ENCODE results near the gene VSTM2B. TPM values are rescaled to one million over a fixed set of nuclear protein-coding genes. Genes with fewer than 3 reads are reported as not detected.

VSTM2B gene
- total RNA-seq, 1 experiment from 2014 or later, result 2.5 TPM

DNA sequence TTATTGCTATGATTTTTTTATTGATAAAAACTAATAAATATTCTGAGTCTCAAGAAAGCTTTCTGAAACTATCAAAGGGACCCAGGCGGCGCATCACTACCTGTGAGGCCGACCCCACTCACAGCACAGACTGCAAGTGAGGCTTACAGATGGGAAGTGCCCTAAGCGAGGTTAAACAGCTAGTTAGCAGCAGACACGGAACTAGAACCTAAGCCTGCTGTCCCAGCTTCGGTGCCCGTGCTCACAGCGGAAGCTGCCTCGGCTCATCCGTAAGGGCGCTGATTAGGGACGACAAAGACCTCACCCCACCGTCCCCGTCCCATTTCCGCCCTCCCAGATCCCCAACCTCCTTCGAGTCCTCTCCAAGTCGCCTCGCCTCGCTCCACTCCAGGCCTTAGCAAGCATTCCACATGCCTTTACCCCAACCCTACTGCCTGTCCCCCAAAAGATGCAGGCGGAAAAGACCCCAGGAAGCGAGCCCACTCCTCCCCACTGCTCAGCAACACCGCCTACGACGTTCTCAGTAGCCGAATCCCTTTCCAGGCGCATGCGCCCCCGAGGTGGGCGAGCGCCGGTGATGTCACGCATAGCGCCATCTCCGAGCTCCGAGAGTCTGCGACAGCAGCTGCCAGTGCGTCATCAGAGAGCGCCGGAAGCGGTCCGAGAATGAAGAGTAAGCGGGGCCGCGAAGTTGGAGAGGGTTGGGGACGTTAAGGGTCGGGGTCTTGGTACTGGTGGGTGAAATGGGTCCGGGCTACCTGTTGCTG lies 80.0 kb downstream of the VSTM2B start, which contains the start of gene POP4:
Gene POP4, plus strand, starts transcription at position 631 of the 767 bp plus-strand sequence. Its CDS starts 36 bp downstream, at position 667.
- DNase-seq (ENCODE audit: low spot score), result peak; percentile 95

DNA sequence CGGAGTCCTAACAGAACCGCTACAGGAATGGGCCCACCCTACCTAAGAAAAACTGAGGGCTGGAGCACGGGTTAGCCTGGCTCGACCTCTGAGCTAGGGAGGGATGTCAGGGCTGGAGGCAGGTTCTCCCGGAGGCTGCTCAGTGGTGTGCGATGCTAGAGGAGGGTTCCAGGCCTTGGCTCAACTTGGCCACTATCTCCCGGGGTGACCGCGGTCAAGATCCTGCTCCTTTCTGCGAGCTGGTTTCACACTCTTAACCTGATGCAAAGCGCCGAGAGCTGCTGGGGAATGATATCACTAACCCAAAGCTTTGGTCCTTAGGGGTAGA lies 80.6 kb downstream of the VSTM2B start:
- no peak for DNase-seq (ENCODE audit: low spot score)
- in situ Hi-C loops (cut with HindIII; ENCODE audit: low sequenced_read_pairs), result no loop called here

More for the DNA sequence above, 80.0 kb downstream of the VSTM2B start, which contains the start of gene POP4:
- in situ Hi-C loops (cut with HindIII; ENCODE audit: low sequenced_read_pairs), result no loop called here

DNA sequence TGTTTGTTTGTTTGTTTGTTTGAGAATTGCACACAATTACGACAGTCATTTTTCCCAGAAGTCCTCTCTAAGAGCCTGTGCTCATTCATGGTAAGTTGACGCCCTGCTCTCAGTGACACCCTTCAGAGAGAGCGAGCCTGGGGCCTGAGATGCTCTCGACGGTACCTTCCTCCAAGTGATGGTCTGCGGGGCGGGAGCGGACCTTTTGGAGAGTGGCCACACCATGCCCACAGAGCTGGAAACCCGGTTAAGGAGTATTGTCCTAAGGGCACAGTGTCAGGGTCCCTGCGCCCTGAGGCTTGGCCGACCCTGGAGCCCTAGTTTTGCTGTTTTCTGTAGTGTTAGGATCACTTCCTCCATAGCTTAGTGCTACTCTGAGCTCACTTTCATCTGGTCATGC lies 83.8 kb downstream of the VSTM2B start:
- in situ Hi-C loops (cut with HindIII; ENCODE audit: low sequenced_read_pairs), result no loop called here
- no peak for DNase-seq (ENCODE audit: low spot score)

DNA sequence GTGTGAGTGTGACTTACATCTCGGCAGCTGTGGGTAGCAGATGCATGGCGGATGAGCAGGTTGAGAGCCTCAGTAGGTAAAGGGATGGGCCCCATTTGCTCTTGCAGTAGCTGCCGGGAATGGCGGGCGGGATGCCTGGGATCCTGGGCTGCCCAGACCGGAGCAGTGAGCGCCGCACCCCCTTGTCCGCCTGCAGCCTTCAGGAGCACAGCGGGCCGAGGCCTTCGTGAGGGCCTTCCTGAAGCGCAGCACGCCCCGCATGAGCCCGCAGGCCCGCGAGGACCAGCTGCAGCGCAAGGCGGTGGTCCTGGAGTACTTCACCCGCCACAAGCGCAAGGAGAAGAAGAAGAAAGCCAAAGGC lies 84.4 kb downstream of the VSTM2B start:
- in situ Hi-C loops (cut with HindIII; ENCODE audit: low sequenced_read_pairs), result no loop called here
- DNase-seq (ENCODE audit: low spot score), result no peak

DNA sequence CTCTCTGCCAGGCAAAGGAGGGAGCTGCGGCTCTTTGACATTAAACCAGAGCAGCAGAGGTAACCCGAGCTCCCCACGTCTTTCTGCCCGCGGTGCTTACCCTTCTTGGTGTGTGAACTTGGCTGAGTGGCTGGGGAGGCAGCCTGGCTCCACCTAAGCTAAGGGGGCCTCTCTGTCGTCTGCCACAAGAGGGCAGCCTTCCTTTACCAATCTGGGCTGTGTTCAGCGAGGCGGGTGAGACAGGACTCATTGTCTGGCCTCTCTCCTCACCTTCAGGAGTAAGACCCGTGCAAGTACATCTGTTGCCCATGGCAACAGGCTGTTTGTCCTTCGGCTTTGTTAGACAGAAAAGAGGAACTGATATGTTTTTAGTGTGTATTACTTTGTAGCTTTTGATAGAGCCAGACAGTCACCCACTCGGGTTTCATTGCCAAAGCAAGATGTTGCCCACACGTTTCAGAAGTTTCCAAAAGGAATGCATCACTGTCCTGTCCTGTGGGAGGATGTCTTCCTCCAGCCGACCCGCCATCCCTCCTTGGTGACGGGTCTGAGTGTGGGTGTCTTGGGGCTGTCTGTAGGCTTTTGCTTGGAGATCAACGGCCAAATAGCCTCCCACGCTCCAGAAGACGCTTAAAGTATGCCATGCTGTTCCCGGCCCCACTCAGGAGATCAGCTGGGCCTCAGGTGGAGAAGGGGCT lies 84.9 kb downstream of the VSTM2B start:
- peak; percentile 85 for DNase-seq (ENCODE audit: low spot score)
- in situ Hi-C loops (cut with HindIII; ENCODE audit: low sequenced_read_pairs), result no loop called here

DNA sequence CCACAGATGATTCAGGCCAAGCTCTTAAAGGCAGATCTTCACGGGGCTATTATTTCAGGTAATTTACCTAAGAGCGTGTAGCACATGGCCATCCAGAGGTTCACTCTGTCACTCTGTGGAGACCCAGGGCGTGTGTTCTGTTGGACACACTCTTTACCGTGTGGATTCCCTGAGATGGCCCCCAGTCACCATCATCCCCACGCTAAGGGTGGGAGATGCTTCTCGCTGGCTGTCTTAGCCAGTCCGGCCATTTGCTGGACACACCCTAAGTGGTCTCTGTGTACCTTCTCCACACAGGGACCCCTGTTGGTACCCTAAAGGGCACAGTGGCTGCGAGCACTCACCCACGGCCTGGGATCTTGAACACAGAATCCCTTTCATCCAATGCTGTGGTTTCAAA lies 86.3 kb downstream of the VSTM2B start:
- DNase-seq (ENCODE audit: low spot score), result no peak
- in situ Hi-C loops (cut with HindIII; ENCODE audit: low sequenced_read_pairs), result no loop called here

DNA sequence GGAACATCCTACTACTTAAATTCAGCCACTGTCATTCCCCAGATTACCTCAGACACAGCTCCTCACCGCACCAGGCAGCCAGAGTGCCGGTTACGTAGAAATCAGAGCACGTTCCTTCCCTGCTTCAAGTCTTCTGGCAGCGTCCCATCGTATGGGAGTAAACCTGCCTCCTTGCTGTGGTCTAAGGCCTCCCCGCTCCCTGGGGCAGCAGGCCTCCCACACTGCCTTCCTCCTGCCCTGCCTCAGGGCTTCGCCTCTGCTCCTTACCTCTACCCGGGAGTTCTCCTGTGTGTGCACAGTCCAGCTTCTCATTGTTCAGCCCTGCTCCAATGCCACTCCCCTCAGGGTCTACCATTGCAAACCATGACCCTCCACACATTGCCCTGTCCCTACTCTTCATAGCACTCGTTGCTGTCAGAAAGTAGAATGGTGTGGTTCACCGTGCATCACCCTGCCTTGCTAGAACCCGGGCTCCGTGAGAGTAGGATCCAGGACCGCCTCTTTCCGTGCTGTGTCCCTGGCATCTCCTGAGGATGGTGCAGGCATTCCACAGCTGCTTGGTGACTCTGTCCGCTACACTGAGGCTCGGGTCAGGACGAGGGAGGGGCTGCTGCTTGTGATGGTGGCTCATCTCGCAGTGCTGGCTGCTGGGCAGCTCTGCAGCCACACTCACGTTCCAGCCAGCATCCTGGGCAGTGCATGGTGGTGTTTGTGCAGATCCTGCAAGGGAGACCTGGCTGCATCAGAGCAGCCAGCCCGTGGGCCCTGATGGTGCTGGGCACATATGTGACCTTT lies 87.2 kb downstream of the VSTM2B start:
- in situ Hi-C loops (cut with HindIII; ENCODE audit: low sequenced_read_pairs), result no loop called here
- DNase-seq (ENCODE audit: low spot score), result no peak

DNA sequence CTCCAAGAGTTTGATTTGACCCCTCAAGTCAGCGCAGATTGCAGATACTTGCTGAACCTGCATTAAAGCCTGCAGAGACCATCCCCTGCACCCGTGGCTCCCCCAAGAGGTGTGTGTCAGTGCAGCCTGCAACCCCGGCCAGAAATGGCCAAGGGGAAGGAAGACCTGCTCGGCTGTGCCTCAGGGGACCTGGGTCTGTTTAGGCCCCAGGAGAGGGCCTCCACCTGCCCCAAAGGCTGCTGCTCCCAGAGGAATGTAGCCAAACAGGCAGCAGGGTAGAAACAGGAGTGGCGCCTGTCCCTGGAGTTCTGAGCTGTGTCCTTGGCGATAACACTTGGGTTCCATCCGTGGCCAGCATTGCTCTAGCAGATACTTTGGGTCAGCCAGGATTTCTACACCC lies 88.3 kb downstream of the VSTM2B start:
- DNase-seq (ENCODE audit: low spot score), result no peak
- in situ Hi-C loops (cut with HindIII; ENCODE audit: low sequenced_read_pairs), result no loop called here

Other genes with a start within 250 kb of the VSTM2B start
- gene POP4, start 80.3 kb downstream of the VSTM2B start, total RNA-seq (2014; rRNA removed; shearing (Covaris generic)), result 81.4 and 157 TPM in 2 replicates
- 23.8 and 26.3 TPM in 2 replicates for gene PLEKHF1, start 139.5 kb downstream of the VSTM2B start, total RNA-seq (2014; rRNA removed; shearing (Covaris generic))
- gene C19orf12, start 189.3 kb downstream of the VSTM2B start, total RNA-seq (2014; rRNA removed; shearing (Covaris generic)), result 29.9 and 32.0 TPM in 2 replicates